Esophagus squamous epithelium (tissue), 4 donors: ENCODE measurements around the gene CREB5.

Experiments
- POLR2A ChIP-seq, 4 donors: fragments of 450-650 bp; IDR thresholded peaks; one replicate each; pipeline ENCODE4 v1.6.1; 2017; ENCODE audit warnings: antibody characterized with exemption in 4 of 4, mild to moderate bottlenecking in 4 of 4, moderate library complexity in 3 of 4
- TF ChIP-seq, protein P1 (sequence below), 6 experiments: fragments of 450-650 bp in 4 of 6; fragments of 200-600 bp in 2 of 6; sonication (generic) in 2 of 6; IDR thresholded peaks; one replicate each; pipeline ENCODE4 v1.5.1; 2016 to 2019; ENCODE audit warnings: antibody characterized with exemption in 6 of 6, mild to moderate bottlenecking in 4 of 6, moderate library complexity in 4 of 6

DNA sequence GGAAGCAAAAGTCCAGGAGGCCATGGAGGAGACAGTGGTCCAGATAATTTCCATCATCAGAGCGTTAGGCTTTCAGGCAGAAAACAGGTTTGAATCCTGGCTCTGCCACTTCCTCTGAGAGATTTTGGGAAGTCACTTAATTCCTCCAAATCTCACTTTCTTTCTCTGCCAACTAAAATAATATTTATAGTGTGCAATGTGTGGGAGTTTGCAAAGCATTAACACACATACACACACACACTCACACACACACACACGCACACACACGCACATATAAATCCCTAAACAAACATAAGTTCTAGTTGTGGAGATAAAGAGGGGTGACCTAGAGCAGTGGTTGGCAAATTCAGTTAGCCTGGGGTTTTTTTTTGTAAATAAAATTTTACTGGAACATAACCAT lies 461.0 kb downstream of the CREB5 start:
- TF ChIP-seq, protein P1, sequence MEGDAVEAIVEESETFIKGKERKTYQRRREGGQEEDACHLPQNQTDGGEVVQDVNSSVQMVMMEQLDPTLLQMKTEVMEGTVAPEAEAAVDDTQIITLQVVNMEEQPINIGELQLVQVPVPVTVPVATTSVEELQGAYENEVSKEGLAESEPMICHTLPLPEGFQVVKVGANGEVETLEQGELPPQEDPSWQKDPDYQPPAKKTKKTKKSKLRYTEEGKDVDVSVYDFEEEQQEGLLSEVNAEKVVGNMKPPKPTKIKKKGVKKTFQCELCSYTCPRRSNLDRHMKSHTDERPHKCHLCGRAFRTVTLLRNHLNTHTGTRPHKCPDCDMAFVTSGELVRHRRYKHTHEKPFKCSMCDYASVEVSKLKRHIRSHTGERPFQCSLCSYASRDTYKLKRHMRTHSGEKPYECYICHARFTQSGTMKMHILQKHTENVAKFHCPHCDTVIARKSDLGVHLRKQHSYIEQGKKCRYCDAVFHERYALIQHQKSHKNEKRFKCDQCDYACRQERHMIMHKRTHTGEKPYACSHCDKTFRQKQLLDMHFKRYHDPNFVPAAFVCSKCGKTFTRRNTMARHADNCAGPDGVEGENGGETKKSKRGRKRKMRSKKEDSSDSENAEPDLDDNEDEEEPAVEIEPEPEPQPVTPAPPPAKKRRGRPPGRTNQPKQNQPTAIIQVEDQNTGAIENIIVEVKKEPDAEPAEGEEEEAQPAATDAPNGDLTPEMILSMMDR (IDR thresholded peaks at IDR 0.05), result no peak
- TF ChIP-seq POLR2A (IDR thresholded peaks at IDR 0.05), result no peak
